HG03575 (cell line): Measurements from ENCODE around the gene GNL3.

ENCODE experiments used
- ATAC-seq: cut with Tn5 transposase; IDR thresholded peaks from one replicate; pipeline ENCODE4 v1.9.1; 2021; ENCODE audit not compliant: unreplicated experiment, insufficient number of reproducible peaks, low FRiP score; ENCODE audit errors: extremely low read depth

Gene GNL3

DNA sequence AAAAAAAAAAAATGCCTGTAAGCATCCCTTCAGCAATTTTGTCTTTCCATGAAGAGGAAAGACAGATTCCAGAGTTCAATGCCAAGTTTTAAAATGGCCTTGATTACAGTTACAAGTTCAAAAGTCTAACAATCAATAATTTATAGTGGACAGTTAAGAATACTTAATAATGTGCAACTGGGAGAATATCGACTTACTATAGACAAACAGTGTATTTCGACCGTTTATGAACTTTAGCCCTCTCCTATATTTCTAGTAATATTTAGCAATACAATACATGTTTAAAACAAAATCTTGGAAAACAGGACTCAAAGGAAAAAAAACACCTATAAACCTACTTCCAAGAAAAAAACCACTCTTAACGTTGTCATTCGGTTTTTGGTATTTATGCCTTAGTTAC is 1.6 kb upstream of the GNL3 start:
- no peak for ATAC-seq

DNA sequence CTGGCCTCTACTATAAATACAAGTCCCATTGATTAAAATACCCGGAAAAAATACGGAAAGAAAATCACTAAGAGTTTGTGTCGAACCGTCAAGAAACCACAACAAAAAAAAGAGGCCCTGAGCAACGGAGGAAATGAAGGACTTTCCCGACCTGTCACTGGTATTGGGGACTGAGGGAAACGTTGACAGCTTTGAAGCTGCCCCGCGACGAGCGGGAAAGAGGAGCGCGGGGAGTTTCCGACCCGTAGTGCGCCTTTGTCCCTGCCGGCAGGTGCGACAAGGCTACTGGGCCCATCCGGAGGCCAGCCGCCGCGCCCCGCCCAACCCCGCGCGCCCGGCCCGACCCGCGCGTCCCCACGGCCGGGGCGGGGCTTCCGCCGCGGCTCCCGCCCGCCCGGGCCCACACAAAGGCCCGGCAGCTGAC is 535 bp upstream of the GNL3 start:
- no peak for ATAC-seq

DNA sequence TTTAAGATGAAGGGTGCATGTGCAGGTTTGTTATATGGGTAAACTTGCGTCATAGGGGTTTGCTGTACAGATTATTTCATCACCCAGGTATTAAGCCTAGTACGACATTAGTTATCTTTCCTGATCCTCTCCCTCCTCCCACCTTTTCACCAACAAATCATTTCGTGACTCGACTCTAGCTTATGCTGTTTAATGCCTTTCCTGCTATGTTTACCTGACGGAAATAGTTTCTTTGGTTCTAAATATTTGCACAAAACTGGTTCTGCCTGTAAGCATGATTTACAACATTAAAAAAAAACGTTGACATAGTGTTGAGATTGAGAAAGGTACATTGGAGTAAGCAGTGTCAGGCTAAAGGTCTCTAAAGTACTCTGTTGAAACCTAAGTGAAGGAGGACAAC is 2.4 kb downstream of the GNL3 start:
- ATAC-seq = no peak

DNA sequence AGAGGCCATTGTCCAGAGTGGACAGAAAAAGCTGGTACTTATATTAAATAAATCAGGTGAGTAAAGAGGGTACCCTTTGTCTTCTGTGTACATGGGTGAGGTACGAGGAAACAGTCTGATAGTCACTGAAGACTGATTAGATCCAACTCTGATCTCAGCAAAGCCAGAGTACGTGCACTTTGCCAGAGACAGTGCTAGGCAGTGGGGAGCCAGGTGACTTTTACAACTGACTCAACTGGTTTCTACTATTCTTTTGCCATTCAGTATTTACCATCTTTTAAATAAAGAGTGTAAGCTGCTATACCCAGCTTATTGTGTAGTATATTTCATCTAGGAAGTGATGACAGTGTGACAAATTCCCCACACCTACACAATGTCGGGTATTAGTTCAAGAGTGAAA is 3.3 kb downstream of the GNL3 start:
- no peak for ATAC-seq

DNA sequence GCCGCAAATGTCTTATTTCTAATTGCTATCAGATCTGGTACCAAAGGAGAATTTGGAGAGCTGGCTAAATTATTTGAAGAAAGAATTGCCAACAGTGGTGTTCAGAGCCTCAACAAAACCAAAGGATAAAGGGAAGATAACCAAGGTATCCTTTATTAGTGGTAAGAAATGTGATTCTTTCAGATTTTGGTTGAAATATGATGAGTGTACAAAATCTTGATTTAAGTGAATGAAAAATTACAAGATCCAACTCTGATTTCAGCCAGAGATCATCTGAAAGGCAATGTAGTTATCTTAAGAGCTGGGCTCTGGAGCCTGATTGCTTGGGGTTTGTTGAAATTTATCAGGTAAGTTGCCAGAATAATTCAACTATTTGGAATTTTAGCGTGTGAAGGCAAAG is 4.7 kb downstream of the GNL3 start:
- no peak for ATAC-seq

DNA sequence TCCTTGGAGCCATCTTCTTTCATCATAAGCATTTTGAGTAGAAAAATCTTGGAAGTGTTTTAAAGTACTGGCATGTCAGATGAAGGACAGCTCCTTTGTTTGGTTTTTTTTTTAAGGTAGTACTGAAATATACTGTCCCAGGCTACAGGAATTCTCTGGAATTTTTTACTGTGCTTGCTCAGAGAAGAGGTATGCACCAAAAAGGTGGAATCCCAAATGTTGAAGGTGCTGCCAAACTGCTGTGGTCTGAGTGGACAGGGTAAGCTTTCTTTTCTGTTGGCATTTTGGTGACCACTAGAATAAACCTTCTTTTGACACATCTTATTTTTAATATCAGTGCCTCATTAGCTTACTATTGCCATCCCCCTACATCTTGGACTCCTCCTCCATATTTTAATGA is 7.2 kb downstream of the GNL3 start:
- ATAC-seq = no peak

DNA sequence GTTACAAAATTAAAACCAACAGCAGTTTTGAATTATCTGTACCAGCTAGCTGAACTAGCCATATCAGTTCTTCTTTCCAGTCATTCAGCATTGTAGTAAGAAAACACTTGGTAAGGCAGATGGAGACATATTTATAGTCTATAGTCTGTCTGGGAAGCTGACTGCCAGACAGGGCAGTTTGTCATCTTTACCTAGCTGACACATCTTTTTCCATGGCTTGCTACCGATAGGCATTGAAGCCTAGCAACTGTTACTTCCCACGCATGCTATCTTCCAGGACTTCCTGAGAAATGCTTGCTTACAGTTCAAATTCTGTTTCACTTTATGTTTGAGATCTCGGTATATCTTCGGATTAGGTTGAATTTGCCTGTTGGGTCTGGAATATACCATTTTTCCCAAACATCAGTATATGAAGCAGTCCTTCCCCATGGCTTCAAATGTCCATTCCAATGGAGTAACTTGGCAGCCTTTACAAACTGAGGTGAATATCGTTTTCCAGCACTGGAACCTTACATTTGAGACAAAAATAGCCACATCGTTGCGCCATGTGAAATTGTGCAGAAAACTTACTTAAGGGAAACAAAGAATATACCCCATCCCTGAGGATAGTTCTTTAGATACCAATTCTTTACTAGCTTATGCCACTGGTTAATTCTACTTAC is 8.8 kb downstream of the GNL3 start:
- no peak for ATAC-seq

DNA sequence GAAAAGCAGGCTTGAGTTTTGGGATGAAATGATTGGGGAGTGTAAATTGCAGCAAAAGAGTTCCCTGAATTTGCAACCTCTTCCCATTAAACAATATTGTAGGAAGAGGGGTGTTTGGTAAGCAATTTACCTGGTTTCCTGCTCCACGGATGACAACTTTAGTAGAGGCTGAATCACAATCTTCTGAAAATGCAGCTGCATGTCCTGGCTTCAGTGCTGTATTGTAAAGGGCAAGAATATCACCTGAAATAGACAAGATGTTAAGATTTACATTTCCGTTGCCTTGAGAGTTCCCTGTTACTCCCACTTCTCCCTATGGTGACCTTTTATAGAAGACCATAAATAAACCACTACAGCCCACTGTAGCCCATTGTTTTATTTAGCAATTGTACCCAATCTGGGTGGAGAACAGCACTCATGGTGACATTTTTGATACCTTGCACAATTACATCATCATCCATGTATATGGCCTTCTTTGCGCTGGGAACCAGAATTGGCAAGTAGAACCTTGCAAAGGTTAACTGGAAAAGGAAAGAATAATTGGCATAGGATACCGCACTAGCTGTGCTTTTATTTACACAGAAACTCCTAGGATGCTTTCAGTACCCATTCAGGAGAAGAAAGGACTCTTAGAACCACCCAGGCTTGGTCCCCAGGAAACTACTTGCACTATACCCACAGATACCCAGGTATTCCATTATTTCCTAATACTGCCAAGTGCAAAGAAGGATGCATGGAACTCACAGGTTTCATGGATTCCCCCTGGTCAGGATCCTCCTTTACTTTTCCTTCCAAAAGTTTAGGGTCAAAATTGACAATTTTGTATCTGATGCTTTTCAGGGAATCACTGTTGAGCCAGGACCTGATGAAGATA is 10.2 kb downstream of the GNL3 start:
- ATAC-seq = no peak

DNA sequence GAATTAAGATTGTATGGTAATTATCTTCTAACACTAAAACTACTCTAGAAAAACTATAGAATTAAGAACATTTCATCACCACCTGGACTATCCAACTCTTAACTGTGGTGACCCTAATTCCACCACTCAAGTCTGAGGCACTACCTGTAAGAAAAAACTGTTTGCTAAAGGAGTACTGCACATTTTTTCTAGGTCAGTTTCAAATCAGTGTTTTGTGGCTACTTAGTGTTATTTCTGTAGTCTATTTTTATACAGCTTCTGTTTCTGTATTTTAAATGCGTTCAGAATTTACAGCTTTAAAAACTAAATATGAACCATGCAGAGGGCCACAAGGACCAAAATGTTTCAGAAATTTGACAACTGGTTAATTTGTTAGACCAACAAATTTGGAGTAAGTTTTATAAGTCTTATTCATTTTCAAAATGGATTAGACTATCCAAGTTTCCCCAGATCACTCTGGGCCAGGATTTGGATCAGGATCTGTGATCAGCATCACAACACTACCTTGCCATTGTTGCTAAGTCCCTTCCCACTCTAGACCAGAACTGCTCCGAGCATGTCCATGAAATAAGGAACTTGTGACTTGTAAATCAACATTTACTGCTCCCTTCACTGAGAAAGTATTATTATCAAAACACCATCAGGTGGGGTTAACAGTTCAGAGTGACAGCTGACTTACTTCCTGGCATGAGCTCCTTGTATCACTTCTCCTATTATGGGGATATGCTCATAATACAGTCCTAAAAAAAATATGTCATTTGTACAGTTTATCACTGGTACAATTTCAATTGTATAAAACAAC is 11.2 kb downstream of the GNL3 start:
- no peak for ATAC-seq

DNA sequence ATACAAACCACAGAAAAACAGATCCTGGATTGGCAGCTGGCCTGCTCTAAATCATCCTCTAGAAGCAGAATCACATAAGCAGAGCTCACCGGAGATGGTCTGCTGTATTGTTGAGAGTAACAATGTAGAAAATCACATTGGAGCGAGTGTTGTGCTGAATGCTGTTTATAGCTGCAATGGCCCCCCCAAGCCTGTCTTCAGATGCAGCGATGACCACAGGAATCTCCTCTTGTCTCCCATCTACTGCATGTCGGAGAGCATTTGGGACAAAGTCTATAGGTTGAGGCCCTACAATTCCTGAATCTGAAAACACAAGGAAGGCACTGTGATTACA is 11.8 kb downstream of the GNL3 start:
- ATAC-seq = no peak

DNA sequence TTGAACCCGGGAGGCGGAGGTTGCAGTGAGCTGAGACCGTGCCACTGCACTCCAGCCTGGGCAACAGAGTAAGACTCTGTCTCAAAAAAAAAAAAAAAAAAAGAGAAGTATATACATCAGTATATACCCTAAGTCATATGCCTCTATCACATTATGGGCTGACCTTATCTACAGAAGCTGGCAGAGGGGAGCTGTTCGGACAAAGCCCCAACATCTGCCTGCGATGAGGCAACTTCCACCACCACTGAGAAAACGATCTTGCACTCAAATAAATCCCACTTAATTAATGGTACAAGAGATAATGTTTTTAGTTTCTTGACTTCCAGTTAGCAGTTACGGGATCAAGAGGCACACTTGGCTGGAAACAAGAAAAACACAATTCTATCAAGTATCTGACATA is 17.5 kb downstream of the GNL3 start:
- no peak for ATAC-seq

DNA sequence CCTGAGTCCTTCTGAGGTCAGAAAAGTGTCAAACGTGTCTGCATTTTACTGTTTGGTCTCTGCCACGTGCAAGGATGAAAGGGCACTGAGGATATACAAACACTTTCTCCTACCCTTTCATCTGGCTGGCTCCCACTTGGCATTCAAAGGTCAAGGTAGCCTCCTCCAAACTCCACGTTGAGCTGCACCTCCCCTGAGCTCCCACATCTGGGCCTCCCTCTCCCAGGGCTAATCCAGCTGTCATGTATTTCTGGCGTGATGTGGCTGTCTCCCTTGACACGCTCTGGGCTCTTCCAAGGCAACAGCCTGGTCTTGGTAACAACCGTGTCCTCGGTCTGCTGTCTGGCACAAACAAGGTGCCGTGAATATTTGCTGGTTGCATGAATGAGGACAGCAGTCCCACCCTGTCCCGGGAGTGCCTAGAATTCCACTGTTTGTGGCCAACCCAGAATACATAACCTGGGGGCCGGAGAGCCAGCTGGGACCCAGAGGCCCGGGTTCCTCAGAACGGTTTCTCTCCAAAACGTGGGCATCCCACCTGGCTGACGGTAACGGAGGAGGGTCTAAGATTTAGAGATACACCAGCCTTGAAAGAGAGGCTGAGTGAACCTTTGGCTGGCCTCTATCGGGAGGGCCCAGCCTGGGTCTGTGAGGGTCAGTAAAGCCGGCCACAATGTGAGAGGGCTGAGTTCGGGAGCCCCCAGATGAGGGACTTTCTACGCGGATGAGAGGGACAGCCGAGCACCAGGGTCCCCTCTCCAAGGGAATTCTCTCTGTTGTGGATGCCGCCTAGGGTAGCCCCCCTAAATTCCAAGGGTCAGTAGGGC is 19.0 kb downstream of the GNL3 start:
- ATAC-seq = no peak

DNA sequence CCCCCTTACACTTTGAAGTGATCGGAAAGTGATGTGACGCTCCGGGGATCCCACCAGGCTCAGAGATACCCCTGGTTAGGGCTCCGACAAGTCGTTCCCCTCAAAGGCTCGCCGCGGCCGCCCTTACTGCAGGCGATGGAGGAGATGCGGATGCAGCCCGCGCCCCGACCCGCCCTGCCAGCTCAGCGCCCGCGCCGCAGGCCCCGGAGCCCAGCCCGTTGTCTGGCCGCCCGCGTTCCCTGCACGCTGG is 19.5 kb downstream of the GNL3 start:
- no peak for ATAC-seq

DNA sequence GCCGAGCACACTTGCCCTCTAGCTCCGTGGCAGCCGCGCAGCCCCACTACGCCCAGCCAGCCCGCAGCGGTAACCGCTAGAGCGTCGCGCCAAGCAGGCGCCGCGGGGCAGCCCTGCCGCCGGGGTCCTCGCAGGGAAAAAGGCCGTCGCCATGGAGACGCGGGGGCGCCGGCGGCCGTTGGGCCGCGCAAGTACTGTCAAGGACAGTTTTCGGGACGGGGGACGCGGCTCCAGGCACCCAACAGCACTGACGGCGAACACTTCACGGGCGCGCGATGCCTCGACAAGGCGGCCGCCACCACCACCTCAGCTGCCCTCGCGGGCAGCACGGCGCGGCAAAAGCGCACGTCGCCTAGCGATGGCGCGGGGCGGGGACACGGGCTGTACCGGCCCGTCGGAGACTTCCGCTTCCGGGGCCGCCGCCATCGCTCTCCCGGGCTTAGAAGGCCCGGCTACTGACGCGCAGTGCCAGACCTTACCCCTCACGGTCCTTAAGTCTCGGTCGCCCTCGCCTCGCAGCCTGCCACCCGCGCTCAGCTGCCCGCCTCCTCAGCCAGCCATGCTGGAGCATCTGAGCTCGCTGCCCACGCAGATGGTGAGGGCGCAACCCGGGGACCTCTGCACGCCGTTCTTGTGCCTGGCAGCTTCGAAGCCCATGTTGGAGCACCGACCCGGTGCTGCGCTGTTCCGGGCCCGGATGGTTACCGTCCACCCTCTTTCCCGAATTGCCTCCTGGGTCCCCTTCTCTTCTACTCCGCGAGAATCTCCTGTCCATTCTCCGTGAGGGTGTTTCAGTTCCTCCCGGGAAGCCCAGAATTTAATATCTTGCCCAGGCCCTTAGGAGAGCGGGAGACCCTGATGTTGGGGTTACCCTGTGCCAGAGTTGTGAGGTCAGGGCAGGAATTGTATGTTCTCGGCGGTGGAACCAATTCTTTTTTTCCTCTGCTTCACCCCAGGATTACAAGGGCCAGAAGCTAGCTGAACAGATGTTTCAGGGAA is 20.2 kb downstream of the GNL3 start, which contains the start of the genes GLT8D1 and SPCS1:
Gene GLT8D1, minus strand, starts transcription at position 104 of the 999 bp plus-strand sequence. CDS start 5,331 bp downstream, outside the sequence.
Gene SPCS1, plus strand, starts transcription at position 419 of the 999 bp plus-strand sequence. Its CDS starts 141 bp downstream, at position 560.
- peak; percentile 24 for ATAC-seq

DNA sequence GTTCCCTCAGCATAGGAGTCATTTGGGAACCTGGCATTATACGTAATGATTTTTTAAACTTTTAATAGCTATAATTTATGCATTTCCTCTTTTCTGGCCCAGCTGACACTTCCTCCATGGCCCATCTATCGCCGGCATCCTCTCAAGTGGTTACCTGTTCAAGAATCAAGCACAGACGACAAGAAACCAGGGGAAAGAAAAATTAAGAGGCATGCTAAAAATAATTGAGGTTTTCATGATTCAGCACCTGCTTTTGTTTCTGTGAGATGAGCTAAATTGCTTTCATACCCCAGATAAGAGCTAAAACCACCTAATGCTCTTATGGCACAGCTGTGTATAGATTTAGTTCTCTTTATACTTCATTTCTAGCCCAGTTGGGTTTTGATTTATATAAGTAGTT is 21.8 kb downstream of the GNL3 start:
- no peak for ATAC-seq

DNA sequence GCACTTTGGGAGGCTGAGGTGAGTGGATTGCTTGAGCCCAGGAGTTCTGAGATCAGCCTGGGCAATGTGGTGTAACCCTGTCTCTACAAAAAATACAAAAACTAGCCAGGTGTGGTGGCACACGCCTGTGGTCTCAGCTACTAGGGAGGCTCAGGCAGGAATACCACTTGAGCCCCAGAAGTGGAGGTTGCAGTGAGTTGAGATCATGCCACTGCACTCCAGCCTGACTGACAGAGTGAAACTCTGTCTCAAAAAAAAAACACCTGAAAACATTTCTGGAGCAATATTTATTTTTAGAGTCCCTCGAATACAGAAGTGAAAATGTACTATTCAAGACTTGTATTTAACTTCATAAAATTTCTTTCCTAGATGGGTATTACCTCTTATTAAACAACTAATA is 24.7 kb downstream of the GNL3 start:
- no peak for ATAC-seq

DNA sequence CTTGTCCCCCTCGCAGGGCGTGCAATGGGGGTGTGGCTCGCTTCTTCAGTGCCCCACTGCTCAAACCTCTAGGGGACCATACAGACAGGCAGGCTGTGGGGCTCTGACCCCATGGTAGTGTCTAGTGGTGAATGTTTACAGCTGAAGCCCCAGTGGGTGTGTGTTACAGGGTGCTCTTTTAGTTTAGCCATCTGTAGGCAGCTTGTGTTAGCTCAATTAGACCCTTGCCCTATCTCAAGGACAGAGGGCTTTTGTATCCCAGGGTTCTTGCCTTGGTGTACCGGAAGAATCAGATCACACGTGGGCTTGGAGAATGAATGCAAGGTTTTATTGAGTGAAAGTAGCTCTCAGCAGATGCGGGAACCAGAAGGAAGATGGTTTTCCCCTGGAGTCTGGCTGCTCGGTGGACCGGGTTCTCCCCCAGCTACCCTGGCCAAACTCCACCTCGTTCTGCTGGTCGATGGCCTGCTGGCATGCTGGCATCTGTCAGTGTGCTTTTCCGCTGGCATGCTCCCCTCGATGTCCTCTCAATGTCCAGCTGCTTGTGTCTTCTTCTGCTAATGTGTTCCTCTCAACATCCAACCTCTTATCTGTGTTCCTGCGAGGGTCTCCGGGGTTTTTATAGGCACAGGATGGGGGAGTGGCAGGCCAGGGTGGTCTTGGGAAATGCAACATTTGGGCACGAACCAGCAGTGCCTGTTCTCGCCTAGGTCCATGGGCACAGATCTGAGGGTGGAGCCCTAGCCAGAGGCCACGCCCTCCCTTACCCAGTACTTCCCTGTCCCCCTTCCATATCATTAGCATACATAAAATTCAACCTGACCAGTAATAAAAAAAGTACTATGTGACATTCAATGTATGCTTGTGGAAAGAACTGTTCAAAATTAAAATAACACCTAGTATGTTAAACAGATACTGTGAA is 26.7 kb downstream of the GNL3 start:
- no peak for ATAC-seq
